ENCODE measurements around the gene TTC9. TPM values are rescaled to one million over a fixed set of nuclear protein-coding genes. Genes with fewer than 3 reads are reported as not detected.

TTC9 gene
- total and polyA plus RNA-seq, 12 donors, result 0.74 to 4.1 (median 1.7) TPM

- no peaks in the 10 kb centered on the region for H3K27me3 ChIP-seq
- H3K36me3 ChIP-seq (replicated peaks in 1 of 2), result no peaks in the 10 kb centered on the region
- DNase-seq, result peak; percentile 19 to 69 (median 46)
- TF ChIP-seq POLR2A (IDR thresholded peaks at IDR 0.05) (no peak), CTCF (IDR thresholded peaks at IDR 0.05) (peak; percentile 60 to 81 (median 69))
- H3K27ac ChIP-seq, result no peak overlapping the region
- H3K4me3 ChIP-seq, result no peak overlapping the region
- WGBS, 4 donors, result 14 to 19% (median 16%) methylated on average over 8 of the region's 8 CpGs
- no peaks in the 10 kb centered on the region for H3K9me3 ChIP-seq (replicated peaks in 1 of 3)
- peaks cover 0 to 6% of the 10 kb centered on the region in 2 donors for H3K4me1 ChIP-seq (replicated peaks in 1 of 2)
- intact Hi-C loops (cut with DNase I), result loop anchor here (5.0 to 10.0 kb wide), 3 partner anchors 92 to 667 kb away; partner anchors contain the start of gene MED6 (in 1 of the 2)
Observed at GRCh38 chr14:70714055-70714550, 72.4 kb downstream of the TTC9 start.

- Histone ChIP-seq H3K4me1 (replicated peaks in 1 of 2) (peaks cover 0 to 9% of the 10 kb centered on the region in 2 donors), H3K4me3 (no peak overlapping the region), H3K27ac (no peak overlapping the region), H3K9me3 (replicated peaks in 1 of 3) (no peaks in the 10 kb centered on the region), H3K27me3 (no peaks in the 10 kb centered on the region), H3K36me3 (replicated peaks in 1 of 2) (no peaks in the 10 kb centered on the region)
- WGBS, 4 donors, result 54 to 60% (median 56%) methylated on average over 5 of the region's 5 CpGs
- no peak for TF ChIP-seq POLR2A (IDR thresholded peaks at IDR 0.05)
- TF ChIP-seq CTCF (IDR thresholded peaks at IDR 0.05), result no peak
- intact Hi-C loops (cut with DNase I), result loop anchor here in 1 of 2 donors (10.0 kb wide), 1 partner anchor 112 kb away; the partner anchor contains the start of gene MED6
- no peak for DNase-seq
Observed at GRCh38 chr14:70716483-70716882, 74.8 kb downstream of the TTC9 start.

GRCh38 chr14:70716958-70717357 is 75.2 kb downstream of the TTC9 start:
- TF ChIP-seq POLR2A (IDR thresholded peaks at IDR 0.05) (no peak), CTCF (IDR thresholded peaks at IDR 0.05) (no peak)
- Histone ChIP-seq H3K4me1 (replicated peaks in 1 of 2) (peaks cover 0 to 10% of the 10 kb centered on the region in 2 donors), H3K9me3 (replicated peaks in 1 of 3) (no peaks in the 10 kb centered on the region), H3K4me3 (no peak overlapping the region), H3K36me3 (replicated peaks in 1 of 2) (no peaks in the 10 kb centered on the region), H3K27ac (no peak overlapping the region), H3K27me3 (no peaks in the 10 kb centered on the region)
- no peak for DNase-seq
- intact Hi-C loops (cut with DNase I), result loop anchor here in 1 of 2 donors (10.0 kb wide), 1 partner anchor 112 kb away; the partner anchor contains the start of gene MED6
- 69 to 88% (median 78%) methylated on average over 1 of the region's 1 CpG for WGBS, 4 donors

- H3K4me3 ChIP-seq, result no peak overlapping the region
- H3K27me3 ChIP-seq, result no peaks in the 10 kb centered on the region
- H3K27ac ChIP-seq, result no peak overlapping the region
- WGBS, 4 donors, result 81 to 90% (median 86%) methylated on average over 4 to 8 of the region's 8 CpGs
- no peak for DNase-seq
- H3K36me3 ChIP-seq (replicated peaks in 1 of 2), result no peaks in the 10 kb centered on the region
- intact Hi-C loops (cut with DNase I), result loop anchor here in 1 of 2 donors (10.0 kb wide), 1 partner anchor 114 kb away; the partner anchor contains the start of gene MED6
- no peaks in the 10 kb centered on the region for H3K9me3 ChIP-seq (replicated peaks in 1 of 3)
- no peak for TF ChIP-seq CTCF (IDR thresholded peaks at IDR 0.05)
- TF ChIP-seq POLR2A (IDR thresholded peaks at IDR 0.05), result no peak
- H3K4me1 ChIP-seq (replicated peaks in 1 of 2), result peaks cover 0 to 9% of the 10 kb centered on the region in 2 donors
Observed at GRCh38 chr14:70718383-70719118, 76.8 kb downstream of the TTC9 start.
